NB4 (cell line): ENCODE results near the gene SCAPER.

Experiments
- MAX ChIP-seq: IDR thresholded peaks from 2 replicates; pipeline ENCODE4 v1.6.1; 2011; ENCODE audit warnings: low read depth, low read length
- MYC ChIP-seq: IDR thresholded peaks from 2 replicates; pipeline ENCODE4 v1.6.1; 2011; ENCODE audit warnings: low read depth, low read length
- POLR2A ChIP-seq: IDR thresholded peaks from 2 replicates; pipeline ENCODE4 v1.6.1; 2011; ENCODE audit warnings: mild to moderate bottlenecking; ENCODE audit not compliant: insufficient read length; ENCODE audit errors: extremely low read depth
- TF ChIP-seq, protein P1 (sequence below): IDR thresholded peaks from one replicate; pipeline ENCODE4 v1.5.1; 2012; ENCODE audit warnings: low read depth, low read length

DNA sequence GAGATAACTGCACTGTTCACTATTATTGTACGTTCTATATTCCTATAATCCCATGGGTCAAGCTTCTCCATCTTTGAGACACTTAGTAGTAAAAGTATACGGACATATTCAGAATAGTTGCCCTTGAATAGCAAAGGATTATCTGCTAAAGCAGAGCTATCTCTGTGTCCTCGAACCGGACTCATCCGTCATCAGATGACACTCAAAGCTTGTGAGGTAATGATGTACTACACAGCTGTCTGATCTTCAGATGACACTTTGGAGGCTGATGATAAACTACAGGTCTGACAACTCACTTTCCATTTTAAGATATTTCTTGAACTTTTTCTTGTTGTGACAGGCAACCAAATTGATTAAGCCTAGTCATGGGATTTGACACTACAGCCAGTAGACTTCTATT, 240.2 kb downstream of the SCAPER start:
- TF ChIP-seq POLR2A (no peak), MAX (no peak), MYC (no peak)
- TF ChIP-seq, protein P1, sequence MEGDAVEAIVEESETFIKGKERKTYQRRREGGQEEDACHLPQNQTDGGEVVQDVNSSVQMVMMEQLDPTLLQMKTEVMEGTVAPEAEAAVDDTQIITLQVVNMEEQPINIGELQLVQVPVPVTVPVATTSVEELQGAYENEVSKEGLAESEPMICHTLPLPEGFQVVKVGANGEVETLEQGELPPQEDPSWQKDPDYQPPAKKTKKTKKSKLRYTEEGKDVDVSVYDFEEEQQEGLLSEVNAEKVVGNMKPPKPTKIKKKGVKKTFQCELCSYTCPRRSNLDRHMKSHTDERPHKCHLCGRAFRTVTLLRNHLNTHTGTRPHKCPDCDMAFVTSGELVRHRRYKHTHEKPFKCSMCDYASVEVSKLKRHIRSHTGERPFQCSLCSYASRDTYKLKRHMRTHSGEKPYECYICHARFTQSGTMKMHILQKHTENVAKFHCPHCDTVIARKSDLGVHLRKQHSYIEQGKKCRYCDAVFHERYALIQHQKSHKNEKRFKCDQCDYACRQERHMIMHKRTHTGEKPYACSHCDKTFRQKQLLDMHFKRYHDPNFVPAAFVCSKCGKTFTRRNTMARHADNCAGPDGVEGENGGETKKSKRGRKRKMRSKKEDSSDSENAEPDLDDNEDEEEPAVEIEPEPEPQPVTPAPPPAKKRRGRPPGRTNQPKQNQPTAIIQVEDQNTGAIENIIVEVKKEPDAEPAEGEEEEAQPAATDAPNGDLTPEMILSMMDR, result no peak
